ENCODE measurements around the gene ZBTB20.

The ZBTB20 gene

GRCh38 chr3:114370537-114371174 is 776.4 kb downstream of the ZBTB20 start:
- no peak for DNase-seq (ENCODE audit: low read depth)
- no peak overlapping the region for H3K4me3 ChIP-seq (ENCODE audit: control insufficient read depth, low read depth, low read length)
- TF ChIP-seq, protein P1, sequence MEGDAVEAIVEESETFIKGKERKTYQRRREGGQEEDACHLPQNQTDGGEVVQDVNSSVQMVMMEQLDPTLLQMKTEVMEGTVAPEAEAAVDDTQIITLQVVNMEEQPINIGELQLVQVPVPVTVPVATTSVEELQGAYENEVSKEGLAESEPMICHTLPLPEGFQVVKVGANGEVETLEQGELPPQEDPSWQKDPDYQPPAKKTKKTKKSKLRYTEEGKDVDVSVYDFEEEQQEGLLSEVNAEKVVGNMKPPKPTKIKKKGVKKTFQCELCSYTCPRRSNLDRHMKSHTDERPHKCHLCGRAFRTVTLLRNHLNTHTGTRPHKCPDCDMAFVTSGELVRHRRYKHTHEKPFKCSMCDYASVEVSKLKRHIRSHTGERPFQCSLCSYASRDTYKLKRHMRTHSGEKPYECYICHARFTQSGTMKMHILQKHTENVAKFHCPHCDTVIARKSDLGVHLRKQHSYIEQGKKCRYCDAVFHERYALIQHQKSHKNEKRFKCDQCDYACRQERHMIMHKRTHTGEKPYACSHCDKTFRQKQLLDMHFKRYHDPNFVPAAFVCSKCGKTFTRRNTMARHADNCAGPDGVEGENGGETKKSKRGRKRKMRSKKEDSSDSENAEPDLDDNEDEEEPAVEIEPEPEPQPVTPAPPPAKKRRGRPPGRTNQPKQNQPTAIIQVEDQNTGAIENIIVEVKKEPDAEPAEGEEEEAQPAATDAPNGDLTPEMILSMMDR (IDR thresholded peaks at IDR 0.05; ENCODE audit: control insufficient read depth, insufficient read depth, low read depth, low read length, missing control alignments) = peak; percentile 7

DNA sequence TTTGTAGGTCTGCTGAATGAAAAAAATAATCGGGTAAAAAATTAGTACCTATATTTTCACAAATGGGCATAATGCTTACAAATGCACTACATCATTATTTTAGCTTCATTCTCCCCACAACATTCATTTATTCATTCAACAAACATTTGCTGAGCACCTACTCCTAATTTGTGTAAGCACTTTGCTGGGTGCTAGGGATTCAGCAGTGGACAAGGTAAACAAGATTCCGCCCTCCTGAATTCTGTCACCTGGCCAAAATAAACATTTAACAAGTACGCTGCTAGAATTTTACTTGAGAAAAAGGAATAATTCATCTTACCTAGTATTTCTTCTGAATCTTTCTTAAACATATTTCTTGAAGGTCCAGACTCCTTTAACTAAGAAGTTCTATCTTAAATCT is 781.2 kb downstream of the ZBTB20 start:
- H3K4me3 ChIP-seq (ENCODE audit: control insufficient read depth, low read depth, low read length) = no peak overlapping the region
- TF ChIP-seq, protein P1 (IDR thresholded peaks at IDR 0.05; ENCODE audit: control insufficient read depth, insufficient read depth, low read depth, low read length, missing control alignments) = no peak
- DNase-seq (ENCODE audit: low read depth) = no peak

GRCh38 chr3:114364806-114365654 is 782.1 kb downstream of the ZBTB20 start:
- DNase-seq (ENCODE audit: low read depth) = no peak
- no peak overlapping the region for H3K4me3 ChIP-seq (ENCODE audit: control insufficient read depth, low read depth, low read length)

DNA sequence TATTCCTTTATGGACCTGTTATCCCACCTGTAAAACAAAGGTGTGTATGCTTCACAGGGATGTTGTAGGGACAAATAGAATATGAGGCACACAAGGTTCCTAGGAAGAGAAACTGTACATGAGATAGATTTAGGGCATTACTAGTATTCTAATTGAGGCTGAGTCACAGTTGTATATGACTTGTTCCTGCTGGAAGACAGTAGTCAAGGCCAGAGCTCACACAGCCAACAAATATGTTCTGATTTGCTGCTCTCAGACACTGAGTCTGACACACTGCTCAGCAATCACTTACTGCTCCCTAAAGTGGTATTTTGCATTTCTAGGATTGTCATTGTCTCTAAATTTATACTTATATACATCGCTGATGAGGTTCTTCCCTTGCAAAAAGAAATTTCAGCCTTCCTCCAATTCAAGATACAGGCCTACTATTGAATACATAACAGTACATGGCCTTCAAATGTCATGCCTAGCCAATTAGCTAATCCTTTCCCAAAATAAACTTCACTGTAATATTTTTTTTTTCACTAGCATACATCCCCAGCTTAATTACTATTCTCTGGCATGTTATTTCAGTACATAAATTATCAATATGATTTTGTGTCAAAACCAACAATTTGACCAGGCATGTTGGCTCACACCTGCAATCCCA is 783.4 kb downstream of the ZBTB20 start:
- no peak overlapping the region for H3K4me3 ChIP-seq (ENCODE audit: control insufficient read depth, low read depth, low read length)
- TF ChIP-seq, protein P1 (IDR thresholded peaks at IDR 0.05; ENCODE audit: control insufficient read depth, insufficient read depth, low read depth, low read length, missing control alignments) = no peak
- DNase-seq (ENCODE audit: low read depth) = peak; percentile 40

More at GRCh38 chr3:114364806-114365654, 782.1 kb downstream of the ZBTB20 start:
- TF ChIP-seq, protein P1 (IDR thresholded peaks at IDR 0.05; ENCODE audit: control insufficient read depth, insufficient read depth, low read depth, low read length, missing control alignments) = no peak

GRCh38 chr3:114362815-114363214 is 784.3 kb downstream of the ZBTB20 start:
- H3K4me3 ChIP-seq (ENCODE audit: control insufficient read depth, low read depth, low read length) = no peak overlapping the region
- no peak for DNase-seq (ENCODE audit: low read depth)
- TF ChIP-seq, protein P1 (IDR thresholded peaks at IDR 0.05; ENCODE audit: control insufficient read depth, insufficient read depth, low read depth, low read length, missing control alignments) = peak; percentile 40

DNA sequence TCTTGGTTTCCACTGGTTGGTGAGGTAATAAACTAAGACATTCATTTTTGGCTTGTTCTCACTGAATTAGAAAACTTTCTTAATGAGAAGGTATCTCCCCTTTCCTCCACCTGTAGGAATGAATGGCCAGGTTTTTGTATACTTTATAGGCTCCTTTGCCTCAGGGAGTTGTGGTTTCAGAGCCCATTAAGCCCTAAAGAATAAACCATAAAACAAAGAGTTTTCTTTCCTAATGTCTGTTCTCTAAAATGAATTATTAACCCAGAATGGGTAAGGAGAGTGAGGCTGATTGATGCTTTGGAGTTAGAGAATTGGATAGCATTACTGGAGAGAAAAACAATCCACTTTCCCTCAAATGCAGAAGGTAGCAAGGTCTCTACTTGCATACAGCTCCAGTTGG is 785.7 kb downstream of the ZBTB20 start:
- no peak overlapping the region for H3K4me3 ChIP-seq (ENCODE audit: control insufficient read depth, low read depth, low read length)
- TF ChIP-seq, protein P1 (IDR thresholded peaks at IDR 0.05; ENCODE audit: control insufficient read depth, insufficient read depth, low read depth, low read length, missing control alignments) = no peak
- no peak for DNase-seq (ENCODE audit: low read depth)
